Testis (tissue), 2 donors: Measurements from ENCODE around the gene NR2F6.

Source experiments
- POLR2A ChIP-seq: fragments of 450-650 bp; IDR thresholded peaks from one replicate; pipeline ENCODE4 v1.6.1; 2017; ENCODE audit warnings: antibody characterized with exemption, mild to moderate bottlenecking, moderate library complexity
- TF ChIP-seq, protein P1 (sequence below), 3 experiments: fragments of 450-650 bp in 2 of 3; fragments of 200-600 bp in 1 of 3; sonication (generic) in 1 of 3; IDR thresholded peaks; one replicate each; pipeline ENCODE4 v1.5.1; 2016 to 2019; ENCODE audit warnings: antibody characterized with exemption in 3 of 3, mild to moderate bottlenecking in 2 of 3, moderate library complexity in 1 of 3

DNA sequence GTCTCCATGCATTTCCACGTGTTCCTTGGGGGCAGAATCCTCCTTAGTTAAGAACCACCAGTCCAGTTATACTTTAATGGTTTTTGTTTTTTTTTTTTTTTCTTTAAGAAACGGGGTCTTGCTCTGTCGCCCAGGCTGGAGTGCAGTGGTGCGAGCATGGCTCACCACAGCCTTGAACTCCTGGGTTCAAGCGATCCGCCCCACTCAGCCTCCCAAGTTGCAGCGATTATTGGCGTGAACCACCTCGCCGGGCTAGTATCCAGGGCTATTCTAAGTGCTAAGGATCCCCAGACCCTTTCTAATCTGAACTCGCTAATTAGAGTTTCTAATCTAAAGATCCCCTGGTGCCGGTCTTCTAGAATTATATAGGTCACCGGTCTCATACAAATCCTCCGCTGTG, 47.9 kb upstream of the NR2F6 start:
- TF ChIP-seq, protein P1, sequence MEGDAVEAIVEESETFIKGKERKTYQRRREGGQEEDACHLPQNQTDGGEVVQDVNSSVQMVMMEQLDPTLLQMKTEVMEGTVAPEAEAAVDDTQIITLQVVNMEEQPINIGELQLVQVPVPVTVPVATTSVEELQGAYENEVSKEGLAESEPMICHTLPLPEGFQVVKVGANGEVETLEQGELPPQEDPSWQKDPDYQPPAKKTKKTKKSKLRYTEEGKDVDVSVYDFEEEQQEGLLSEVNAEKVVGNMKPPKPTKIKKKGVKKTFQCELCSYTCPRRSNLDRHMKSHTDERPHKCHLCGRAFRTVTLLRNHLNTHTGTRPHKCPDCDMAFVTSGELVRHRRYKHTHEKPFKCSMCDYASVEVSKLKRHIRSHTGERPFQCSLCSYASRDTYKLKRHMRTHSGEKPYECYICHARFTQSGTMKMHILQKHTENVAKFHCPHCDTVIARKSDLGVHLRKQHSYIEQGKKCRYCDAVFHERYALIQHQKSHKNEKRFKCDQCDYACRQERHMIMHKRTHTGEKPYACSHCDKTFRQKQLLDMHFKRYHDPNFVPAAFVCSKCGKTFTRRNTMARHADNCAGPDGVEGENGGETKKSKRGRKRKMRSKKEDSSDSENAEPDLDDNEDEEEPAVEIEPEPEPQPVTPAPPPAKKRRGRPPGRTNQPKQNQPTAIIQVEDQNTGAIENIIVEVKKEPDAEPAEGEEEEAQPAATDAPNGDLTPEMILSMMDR (IDR thresholded peaks at IDR 0.05) = no peak
- TF ChIP-seq POLR2A = no peak
